Osteoblast (primary cell): ENCODE data around the gene SMIM8. TPM values are rescaled to one million over a fixed set of nuclear protein-coding genes. Genes with fewer than 3 reads are reported as not detected.

ENCODE experiments used
- DNase-seq: peaks from one replicate; pipeline ENCODE4 v3.0.0; 2011; ENCODE audit warnings: low spot score, mixed read lengths; ENCODE audit not compliant: insufficient read length; ENCODE audit errors: missing footprints
- H2AFZ ChIP-seq: 2 replicates; pipeline ENCODE4 v1.6.0; 2011; ENCODE audit warnings: mild to moderate bottlenecking, low read length
- H3K27ac ChIP-seq: 2 replicates; pipeline ENCODE4 v1.5.1; 2011; ENCODE audit warnings: mild to moderate bottlenecking, low read depth, low read length, moderate library complexity
- H3K27me3 ChIP-seq: 2 replicates; pipeline ENCODE4 v1.6.0; 2012; ENCODE audit warnings: mild to moderate bottlenecking, control low read depth, inconsistent platforms, low read length, moderate library complexity; ENCODE audit not compliant: insufficient read depth
- H3K36me3 ChIP-seq: 2 replicates; pipeline ENCODE4 v1.5.1; 2011; ENCODE audit warnings: mild to moderate bottlenecking, low read length, control low read depth, moderate library complexity; ENCODE audit not compliant: insufficient read depth
- H3K4me1 ChIP-seq: 2 replicates; pipeline ENCODE4 v1.5.1; 2011; ENCODE audit warnings: mild to moderate bottlenecking, low read length, control low read depth, moderate library complexity; ENCODE audit not compliant: insufficient read depth
- H3K4me2 ChIP-seq: 2 replicates; pipeline ENCODE4 v1.6.0; 2011; ENCODE audit warnings: mild to moderate bottlenecking, low read length; ENCODE audit not compliant: insufficient read depth
- H3K4me3 ChIP-seq: fragments of 200-600 bp; sonication (generic); 3 replicates; pipeline ENCODE4 v1.5.1; 2012; ENCODE audit warnings: mild to moderate bottlenecking, low read length, inconsistent platforms; ENCODE audit not compliant: insufficient read depth
- H3K79me2 ChIP-seq: 2 replicates; pipeline ENCODE4 v1.6.0; 2012; ENCODE audit warnings: mild to moderate bottlenecking, low read length, control low read depth, inconsistent platforms; ENCODE audit not compliant: insufficient read depth
- H3K9me3 ChIP-seq: 2 replicates; pipeline ENCODE4 v1.5.1; 2011; ENCODE audit warnings: low read depth, low read length, control low read depth
- H4K20me1 ChIP-seq: 2 replicates; pipeline ENCODE4 v1.6.0; 2012; ENCODE audit warnings: mild to moderate bottlenecking, low read length, control low read depth; ENCODE audit not compliant: insufficient read depth
- total RNA-seq: library from RNA; depleted of rRNA; stranded (reverse); fragments of >200 nt; gene quantifications from 2 replicates; pipeline ENCODE4 v1.2.3, GENCODE V29; 2012
- TF ChIP-seq, protein P1 (sequence below): IDR thresholded peaks from 2 replicates; pipeline ENCODE4 v1.5.1; 2011; ENCODE audit warnings: mild to moderate bottlenecking, low read depth, low read length, moderate library complexity; ENCODE audit errors: extremely low read depth

SMIM8 gene
- total RNA-seq, 1 donor: 6.2 TPM

- TF ChIP-seq, protein P1, sequence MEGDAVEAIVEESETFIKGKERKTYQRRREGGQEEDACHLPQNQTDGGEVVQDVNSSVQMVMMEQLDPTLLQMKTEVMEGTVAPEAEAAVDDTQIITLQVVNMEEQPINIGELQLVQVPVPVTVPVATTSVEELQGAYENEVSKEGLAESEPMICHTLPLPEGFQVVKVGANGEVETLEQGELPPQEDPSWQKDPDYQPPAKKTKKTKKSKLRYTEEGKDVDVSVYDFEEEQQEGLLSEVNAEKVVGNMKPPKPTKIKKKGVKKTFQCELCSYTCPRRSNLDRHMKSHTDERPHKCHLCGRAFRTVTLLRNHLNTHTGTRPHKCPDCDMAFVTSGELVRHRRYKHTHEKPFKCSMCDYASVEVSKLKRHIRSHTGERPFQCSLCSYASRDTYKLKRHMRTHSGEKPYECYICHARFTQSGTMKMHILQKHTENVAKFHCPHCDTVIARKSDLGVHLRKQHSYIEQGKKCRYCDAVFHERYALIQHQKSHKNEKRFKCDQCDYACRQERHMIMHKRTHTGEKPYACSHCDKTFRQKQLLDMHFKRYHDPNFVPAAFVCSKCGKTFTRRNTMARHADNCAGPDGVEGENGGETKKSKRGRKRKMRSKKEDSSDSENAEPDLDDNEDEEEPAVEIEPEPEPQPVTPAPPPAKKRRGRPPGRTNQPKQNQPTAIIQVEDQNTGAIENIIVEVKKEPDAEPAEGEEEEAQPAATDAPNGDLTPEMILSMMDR: no peak
- no peak overlapping the region for H3K4me2 ChIP-seq
- no peaks in the 10 kb centered on the region for H3K9me3 ChIP-seq
- no peaks in the 10 kb centered on the region for H4K20me1 ChIP-seq
- H2AFZ ChIP-seq: no peak overlapping the region
- peaks cover 6% of the 10 kb centered on the region for H3K27me3 ChIP-seq
- H3K36me3 ChIP-seq: no peaks in the 10 kb centered on the region
- no peaks in the 10 kb centered on the region for H3K79me2 ChIP-seq
- DNase-seq: no peak
- no peak overlapping the region for H3K27ac ChIP-seq
- no peaks in the 10 kb centered on the region for H3K4me1 ChIP-seq
- no peak overlapping the region for H3K4me3 ChIP-seq
Observed at GRCh38 chr6:87287251-87287650, 35.1 kb upstream of the SMIM8 start.

GRCh38 chr6:87289571-87289970, 32.8 kb upstream of the SMIM8 start:
- no peaks in the 10 kb centered on the region for H3K4me1 ChIP-seq
- no peak overlapping the region for H2AFZ ChIP-seq
- DNase-seq: no peak
- no peaks in the 10 kb centered on the region for H3K36me3 ChIP-seq
- peaks cover 6% of the 10 kb centered on the region for H3K27me3 ChIP-seq
- H3K4me3 ChIP-seq: no peak overlapping the region
- H3K79me2 ChIP-seq: no peaks in the 10 kb centered on the region
- H3K27ac ChIP-seq: no peak overlapping the region
- H3K4me2 ChIP-seq: no peak overlapping the region
- TF ChIP-seq, protein P1: no peak
- H3K9me3 ChIP-seq: no peaks in the 10 kb centered on the region
- H4K20me1 ChIP-seq: no peaks in the 10 kb centered on the region

DNA sequence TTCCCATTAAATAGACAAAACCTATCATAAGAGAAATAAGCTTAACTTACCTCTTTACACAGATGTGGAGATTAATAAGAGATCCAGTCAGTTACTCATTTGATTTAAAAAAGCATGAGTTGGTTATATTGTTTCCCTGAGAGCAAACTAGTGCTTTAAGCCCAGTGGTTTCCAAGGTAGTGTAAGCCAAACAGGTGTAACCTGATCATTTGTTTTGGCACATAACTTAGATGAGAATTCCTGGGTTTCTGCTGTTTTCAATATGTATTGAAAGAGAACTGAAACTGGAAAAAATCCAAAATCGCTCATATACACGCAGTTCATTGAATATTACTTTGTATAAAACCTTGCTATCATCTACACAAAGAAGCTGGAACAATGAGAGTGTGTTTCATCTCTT, 30.5 kb upstream of the SMIM8 start:
- Histone ChIP-seq H3K79me2 (no peaks in the 10 kb centered on the region), H3K4me1 (no peaks in the 10 kb centered on the region), H3K36me3 (no peaks in the 10 kb centered on the region), H2AFZ (no peak overlapping the region), H3K4me3 (no peak overlapping the region), H3K9me3 (no peaks in the 10 kb centered on the region), H3K27me3 (peaks cover 2% of the 10 kb centered on the region), H3K27ac (no peak overlapping the region), H3K4me2 (no peak overlapping the region), H4K20me1 (no peaks in the 10 kb centered on the region)
- TF ChIP-seq, protein P1: no peak
- no peak for DNase-seq

DNA sequence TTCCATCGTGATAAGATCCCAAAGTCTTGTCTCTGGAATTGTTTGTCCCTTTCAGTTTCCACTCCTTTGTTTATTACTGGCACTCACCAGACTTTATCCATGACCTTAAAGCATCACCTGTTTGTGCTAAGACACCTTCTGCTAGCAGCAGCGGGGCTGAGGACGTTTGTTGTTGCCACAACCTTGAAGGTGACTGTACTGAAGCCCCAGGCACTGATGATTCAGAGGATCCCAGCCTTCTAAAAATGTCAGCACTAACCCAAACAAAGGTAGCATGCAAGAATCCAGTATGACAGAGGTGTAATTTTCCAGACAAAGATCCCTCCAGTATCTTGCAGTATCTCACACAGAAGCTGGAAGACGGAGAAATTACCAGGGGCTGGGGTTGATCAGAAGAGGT, 28.9 kb upstream of the SMIM8 start:
- no peaks in the 10 kb centered on the region for H3K36me3 ChIP-seq
- no peak overlapping the region for H3K4me3 ChIP-seq
- H3K4me2 ChIP-seq: no peak overlapping the region
- no peaks in the 10 kb centered on the region for H3K79me2 ChIP-seq
- no peak for DNase-seq
- no peaks in the 10 kb centered on the region for H3K4me1 ChIP-seq
- no peaks in the 10 kb centered on the region for H3K9me3 ChIP-seq
- TF ChIP-seq, protein P1: no peak
- no peak overlapping the region for H3K27ac ChIP-seq
- no peak overlapping the region for H2AFZ ChIP-seq
- H4K20me1 ChIP-seq: no peaks in the 10 kb centered on the region
- no peaks in the 10 kb centered on the region for H3K27me3 ChIP-seq
